MCF 10A (cell line): Measurements from ENCODE around the gene BOK. TPM values are rescaled to one million over a fixed set of nuclear protein-coding genes. Genes with fewer than 3 reads are reported as not detected.

ENCODE experiments used
- Bru-seq: library from RNA; stranded (reverse); fragments of 400-500 nt; gene quantifications from one replicate; lab custom pipeline; 2021; lab: Mats Ljungman, UMichigan
- BruChase-seq, 2 experiments: library from RNA; stranded (reverse); fragments of 400-500 nt; gene quantifications; one replicate each; lab custom pipeline; 2021; lab: Mats Ljungman, UMichigan
- BruUV-seq: library from RNA; stranded (reverse); fragments of 400-500 nt; replicated peaks from 2 replicates; lab custom pipeline; 2021; lab: Mats Ljungman, UMichigan
- CTCF ChIA-PET: fragments of 300-600 bp; sonication (Branson Sonifier 250); formaldehyde crosslinking; extraction: SDS; loops from one replicate; lab custom pipeline; 2021; ENCODE audit warnings: antibody characterized with exemption, inconsistent platforms; lab: Yijun Ruan, JAX
- POLR2A ChIA-PET: fragments of 300-600, 350-650 bp; sonication (Branson Sonifier 250); formaldehyde crosslinking; extraction: SDS; loops from one replicate; lab custom pipeline; 2020; ENCODE audit warnings: antibody characterized with exemption, inconsistent platforms; lab: Yijun Ruan, JAX
- DNase-seq: peaks from one replicate; pipeline ENCODE4 v3.0.0-alpha.2; 2018; ENCODE audit not compliant: unreplicated experiment
- H3K27ac Mint-ChIP-seq: one replicate; pipeline ENCODE4 v1.8.0; 2022; ENCODE audit warnings: mild to moderate bottlenecking, low read depth, mixed read lengths; ENCODE audit not compliant: unreplicated experiment
- H3K27me3 Mint-ChIP-seq: one replicate; pipeline ENCODE4 v1.8.0; 2022; ENCODE audit warnings: mixed read lengths; ENCODE audit not compliant: insufficient read depth, unreplicated experiment
- H3K36me3 Mint-ChIP-seq: one replicate; pipeline ENCODE4 v1.8.0; 2022; ENCODE audit warnings: mild to moderate bottlenecking, moderate library complexity, mixed read lengths; ENCODE audit not compliant: insufficient read depth, unreplicated experiment
- H3K4me1 Mint-ChIP-seq: one replicate; pipeline ENCODE4 v1.8.0; 2022; ENCODE audit warnings: mixed read lengths; ENCODE audit not compliant: insufficient read depth, unreplicated experiment
- H3K4me3 Mint-ChIP-seq: one replicate; pipeline ENCODE4 v1.8.0; 2022; ENCODE audit warnings: mild to moderate bottlenecking, moderate library complexity, mixed read lengths; ENCODE audit not compliant: unreplicated experiment
- H3K9me3 Mint-ChIP-seq: one replicate; pipeline ENCODE4 v1.8.0; 2022; ENCODE audit warnings: mixed read lengths; ENCODE audit not compliant: unreplicated experiment
- CTCF ChIP-seq: fragments of 200-600 bp; IDR thresholded peaks from one replicate; pipeline ENCODE4 v1.8.0; 2022; ENCODE audit warnings: antibody characterized with exemption, mild to moderate bottlenecking; ENCODE audit not compliant: unreplicated experiment
- intact Hi-C: fragments of 100-400 bp; cut with micrococcal nuclease; formaldehyde crosslinking; loops from 2 replicates; pipeline ENCODE4 v1.14.1; 2022
- long read RNA-seq: library from polyadenylated mRNA; stranded (forward); transcript quantifications from one replicate; pipeline ENCODE4 v2.0.0, GENCODE V29; 2022
- total RNA-seq: library from RNA; stranded (reverse); gene quantifications from 2 replicates; pipeline ENCODE4 v1.2.3, GENCODE V29; 2022

BOK gene
- total RNA-seq (15.5 and 18.6 TPM in 2 replicates), Bru-seq, nascent RNA (percentile 43 among the genes with signal in this experiment), BruChase-seq, experiment 1, labeled RNA remaining after a 6-hour chase (percentile 54 among the genes with signal in this experiment), BruChase-seq, experiment 2, labeled RNA remaining after a 2-hour chase (percentile 48 among the genes with signal in this experiment)
- long read RNA-seq, transcript BOK-201 (5 exons, 2,657 nt): major isoform, 27 of 73 reads
- long read RNA-seq, partial matches to known transcripts: 12 of 73 reads
- long read RNA-seq, other reads (novel, unspliced or antisense): 34 of 73 reads

GRCh38 chr2:241558532-241559322 lies at the start of gene BOK:
BOK (plus strand) TSS chr2:241558745; CDS start chr2:241559484, 739 bp downstream.
- peak; percentile 81 for DNase-seq
- peak within 1 kb of the TSS; percentile 74 for H3K4me3 Mint-ChIP-seq
- intact Hi-C loops: no loop called here
- CTCF ChIA-PET: interaction anchor here (0.6 kb wide), 1 partner anchor 142 kb away, joined by 3 read pairs; no protein-coding TSS in a partner anchor
- POLR2A ChIA-PET: interaction anchor here (0.6 to 2.1 kb wide), 13 partner anchors 10 to 1000 kb away, joined by 3 to 9 read pairs (median 3); partner anchors contain the start of genes ATG4B, ING5, PPP1R7 and STK25
- H3K27me3 Mint-ChIP-seq: no peaks in the 10 kb centered on the region
- no peak for TF ChIP-seq CTCF
- H3K4me1 Mint-ChIP-seq: peaks cover 11% of the 10 kb centered on the region
- no peaks in the 10 kb centered on the region for H3K36me3 Mint-ChIP-seq
- no TSS peak for BruUV-seq
- no peaks in the 10 kb centered on the region for H3K9me3 Mint-ChIP-seq
- peak within 1 kb of the TSS; percentile 66 for H3K27ac Mint-ChIP-seq

GRCh38 chr2:241509155-241509784 lies 49.3 kb upstream of the BOK start:
- Mint-ChIP-seq H3K9me3 (no peaks in the 10 kb centered on the region), H3K36me3 (peaks cover 6% of the 10 kb centered on the region), H3K4me1 (peaks cover 13% of the 10 kb centered on the region), H3K27me3 (no peaks in the 10 kb centered on the region), H3K4me3 (peak overlapping the region; percentile 87), H3K27ac (peak overlapping the region; percentile 25)
- intact Hi-C loops: no loop called here
- no peak for DNase-seq
- BruUV-seq: TSS peak; percentile 25
- ChIA-PET CTCF (interaction anchor here (0.5 kb wide), 1 partner anchor 222 kb away, joined by 6 read pairs; no protein-coding TSS in a partner anchor), POLR2A (interaction anchor here (0.5 to 2.0 kb wide), 5 partner anchors 49 to 407 kb away, joined by 3 to 6 read pairs (median 3); partner anchors contain the start of genes BOK, D2HGDH and PPP1R7)
- no peak for TF ChIP-seq CTCF

GRCh38 chr2:241511091-241511741 lies 47.3 kb upstream of the BOK start:
- Mint-ChIP-seq H3K27me3 (no peaks in the 10 kb centered on the region), H3K27ac (no peak overlapping the region), H3K4me3 (peak overlapping the region; percentile 36), H3K36me3 (peaks cover 6% of the 10 kb centered on the region), H3K4me1 (peaks cover 13% of the 10 kb centered on the region), H3K9me3 (no peaks in the 10 kb centered on the region)
- TF ChIP-seq CTCF: no peak
- no peak for DNase-seq
- ChIA-PET CTCF (no interaction called here), POLR2A (no interaction called here)
- BruUV-seq: TSS peak; percentile 21
- intact Hi-C loops: no loop called here
